Stimulated activated effector memory CD8-positive, alpha-beta T cell treated with anti-CD3 and anti-CD28 coated beads, Interleukin-12 subunit alpha, Interleukin-12 subunit beta, amount 100 ng/mL, for 72 hours (primary cell): ENCODE data around the gene UNC45B.
"Not testable (repeated sequence)": the region's sequence is repeated elsewhere in the genome, so short reads cannot be mapped to it uniquely, and the experiment has no call there.

ENCODE experiments used
- ATAC-seq: fragments of 150-1000 bp; cut with Tn5 transposase; 2 replicates; pipeline ENCODE4 v1.10.0; 2021
- DNase-seq, 2 donors: peaks; one replicate each; pipeline ENCODE4 v3.0.0; 2021 to 2022; ENCODE audit warnings: low spot score in 2 of 2
- H3K27ac Mint-ChIP-seq: one replicate; pipeline ENCODE4 v1.8.0; 2022; ENCODE audit warnings: mild to moderate bottlenecking, mixed read lengths
- H3K36me3 Mint-ChIP-seq: one replicate; pipeline ENCODE4 v1.8.0; 2022; ENCODE audit warnings: mild to moderate bottlenecking, mixed read lengths
- H3K4me1 Mint-ChIP-seq: one replicate; pipeline ENCODE4 v1.8.0; 2022; ENCODE audit warnings: mixed read lengths
- H3K4me3 Mint-ChIP-seq: one replicate; pipeline ENCODE4 v1.8.0; 2022; ENCODE audit warnings: mild to moderate bottlenecking, mixed read lengths
- H3K9me3 Mint-ChIP-seq: one replicate; pipeline ENCODE4 v1.8.0; 2022; ENCODE audit warnings: mixed read lengths

UNC45B gene

GRCh38 chr17:35174835-35175334 is 27.3 kb downstream of the UNC45B start:
- peaks cover 10% of the 10 kb centered on the region for H3K36me3 Mint-ChIP-seq
- peaks cover 56% of the 10 kb centered on the region for H3K4me1 Mint-ChIP-seq
- DNase-seq, result no peak
- no peaks in the 10 kb centered on the region for H3K9me3 Mint-ChIP-seq
- ATAC-seq, result no peak
- no peak overlapping the region for H3K27ac Mint-ChIP-seq
- no peak overlapping the region for H3K4me3 Mint-ChIP-seq

GRCh38 chr17:35175638-35176415 is 28.2 kb downstream of the UNC45B start:
- H3K4me1 Mint-ChIP-seq, result peaks cover 56% of the 10 kb centered on the region
- H3K9me3 Mint-ChIP-seq, result no peaks in the 10 kb centered on the region
- H3K4me3 Mint-ChIP-seq, result no peak overlapping the region
- peaks cover 10% of the 10 kb centered on the region for H3K36me3 Mint-ChIP-seq
- DNase-seq (no peak), ATAC-seq (no peak)
- H3K27ac Mint-ChIP-seq, result no peak overlapping the region

GRCh38 chr17:35176897-35177296 is 29.3 kb downstream of the UNC45B start:
- DNase-seq (no peak), ATAC-seq (no peak)
- Mint-ChIP-seq H3K27ac (peak overlapping the region; percentile 97), H3K4me1 (peaks cover 50% of the 10 kb centered on the region), H3K9me3 (no peaks in the 10 kb centered on the region), H3K4me3 (peak overlapping the region; percentile 67), H3K36me3 (peaks cover 10% of the 10 kb centered on the region)

- not testable (repeated sequence) for ATAC-seq
These were observed 31.8 kb downstream of the UNC45B start for GRCh38 chr17:35179379-35179778.

GRCh38 chr17:35183332-35183731 is 35.7 kb downstream of the UNC45B start:
- DNase-seq, result no peak
- peaks cover 32% of the 10 kb centered on the region for H3K4me1 Mint-ChIP-seq
- no peaks in the 10 kb centered on the region for H3K36me3 Mint-ChIP-seq
- no peak overlapping the region for H3K4me3 Mint-ChIP-seq
- H3K9me3 Mint-ChIP-seq, result no peaks in the 10 kb centered on the region
- no peak overlapping the region for H3K27ac Mint-ChIP-seq
- ATAC-seq, result peak; percentile 61

More at GRCh38 chr17:35179379-35179778, 31.8 kb downstream of the UNC45B start:
- H3K4me3 Mint-ChIP-seq, DNase-seq, H3K9me3 Mint-ChIP-seq: not testable (repeated sequence)
- Mint-ChIP-seq H3K36me3 (peaks cover 10% of the 10 kb centered on the region), H3K27ac (peak overlapping the region; percentile 34), H3K4me1 (peaks cover 60% of the 10 kb centered on the region)

GRCh38 chr17:35184274-35184673 is 36.7 kb downstream of the UNC45B start:
- no peaks in the 10 kb centered on the region for H3K36me3 Mint-ChIP-seq
- H3K4me1 Mint-ChIP-seq, result peaks cover 31% of the 10 kb centered on the region
- ATAC-seq (no peak), DNase-seq (no peak)
- no peak overlapping the region for H3K4me3 Mint-ChIP-seq
- no peaks in the 10 kb centered on the region for H3K9me3 Mint-ChIP-seq
- H3K27ac Mint-ChIP-seq, result no peak overlapping the region

GRCh38 chr17:35185849-35186248 is 38.2 kb downstream of the UNC45B start:
- H3K4me3 Mint-ChIP-seq, result no peak overlapping the region
- ATAC-seq, result peak; percentile 85

GRCh38 chr17:35187481-35187880 is 39.9 kb downstream of the UNC45B start:
- Mint-ChIP-seq H3K27ac (no peak overlapping the region), H3K36me3 (no peaks in the 10 kb centered on the region), H3K4me1 (peaks cover 30% of the 10 kb centered on the region), H3K4me3 (no peak overlapping the region), H3K9me3 (no peaks in the 10 kb centered on the region)
- DNase-seq (no peak), ATAC-seq (no peak)

More at GRCh38 chr17:35185849-35186248, 38.2 kb downstream of the UNC45B start:
- H3K36me3 Mint-ChIP-seq, result no peaks in the 10 kb centered on the region
- no peak for DNase-seq
- H3K4me1 Mint-ChIP-seq, result peaks cover 31% of the 10 kb centered on the region
- H3K9me3 Mint-ChIP-seq, result no peaks in the 10 kb centered on the region
- H3K27ac Mint-ChIP-seq, result no peak overlapping the region

- H3K27ac Mint-ChIP-seq, result no peak overlapping the region
- H3K9me3 Mint-ChIP-seq, result no peaks in the 10 kb centered on the region
- ATAC-seq, result peak; percentile 24
These were observed 40.5 kb downstream of the UNC45B start for GRCh38 chr17:35188111-35188510.

GRCh38 chr17:35189291-35189690 is 41.7 kb downstream of the UNC45B start:
- Mint-ChIP-seq H3K9me3 (no peaks in the 10 kb centered on the region), H3K4me3 (no peak overlapping the region), H3K27ac (no peak overlapping the region)

More at GRCh38 chr17:35188111-35188510, 40.5 kb downstream of the UNC45B start:
- Mint-ChIP-seq H3K4me3 (no peak overlapping the region), H3K36me3 (no peaks in the 10 kb centered on the region), H3K4me1 (peaks cover 30% of the 10 kb centered on the region)
- DNase-seq, result no peak

GRCh38 chr17:35191001-35191695 is 43.5 kb downstream of the UNC45B start:
- DNase-seq (no peak), ATAC-seq (no peak)
- Mint-ChIP-seq H3K27ac (no peak overlapping the region), H3K4me1 (peaks cover 17% of the 10 kb centered on the region), H3K4me3 (no peak overlapping the region), H3K36me3 (no peaks in the 10 kb centered on the region), H3K9me3 (no peaks in the 10 kb centered on the region)

More at GRCh38 chr17:35189291-35189690, 41.7 kb downstream of the UNC45B start:
- Mint-ChIP-seq H3K36me3 (no peaks in the 10 kb centered on the region), H3K4me1 (peaks cover 26% of the 10 kb centered on the region)
- ATAC-seq (no peak), DNase-seq (no peak)

GRCh38 chr17:35192708-35193107 is 45.1 kb downstream of the UNC45B start:
- no peak for ATAC-seq

GRCh38 chr17:35194001-35194400 is 46.4 kb downstream of the UNC45B start, which contains the start of gene SLC35G3:
Gene SLC35G3 (minus strand): TSS chr17:35194393. CDS start chr17:35194307, 86 bp downstream.
- H3K27ac Mint-ChIP-seq, result peak within 1 kb of the TSS; percentile 23
- H3K4me3 Mint-ChIP-seq, DNase-seq, ATAC-seq, H3K9me3 Mint-ChIP-seq, H3K36me3 Mint-ChIP-seq: not testable (repeated sequence)
- peaks cover 15% of the 10 kb centered on the region for H3K4me1 Mint-ChIP-seq

More at GRCh38 chr17:35192708-35193107, 45.1 kb downstream of the UNC45B start:
- Mint-ChIP-seq H3K4me3 (no peak overlapping the region), H3K27ac (peak overlapping the region; percentile 23), H3K9me3 (no peaks in the 10 kb centered on the region), H3K36me3 (no peaks in the 10 kb centered on the region), H3K4me1 (peaks cover 15% of the 10 kb centered on the region)
- no peak for DNase-seq

- H3K36me3 Mint-ChIP-seq, result not testable (repeated sequence)
These were observed 47.4 kb downstream of the UNC45B start for GRCh38 chr17:35195062-35195461.

GRCh38 chr17:35202582-35202981 is 55.0 kb downstream of the UNC45B start:
- not testable (repeated sequence) for ATAC-seq, H3K36me3 Mint-ChIP-seq, DNase-seq, H3K4me3 Mint-ChIP-seq, H3K27ac Mint-ChIP-seq, H3K4me1 Mint-ChIP-seq
- peaks cover 11% of the 10 kb centered on the region for H3K9me3 Mint-ChIP-seq

More at GRCh38 chr17:35195062-35195461, 47.4 kb downstream of the UNC45B start:
- DNase-seq, H3K27ac Mint-ChIP-seq, H3K4me3 Mint-ChIP-seq, ATAC-seq, H3K9me3 Mint-ChIP-seq: not testable (repeated sequence)
- peaks cover 15% of the 10 kb centered on the region for H3K4me1 Mint-ChIP-seq
